ENCODE measurements around the gene ACP2. TPM values are rescaled to one million over a fixed set of nuclear protein-coding genes. Genes with fewer than 3 reads are reported as not detected.

Gene ACP2
- total and polyA plus RNA-seq, 2 donors (not counting 1 experiment from before 2014, with no cell fraction given) = 16.3 to 29.5 TPM

GRCh38 chr11:47264521-47264920, 15.9 kb upstream of the ACP2 start:
- ChIA-PET CTCF (interaction anchor here (0.9 to 2.0 kb wide), 4 partner anchors 14 to 147 kb away, joined by 3 to 7 read pairs (median 4); partner anchors contain the start of genes ACP2 and DDB2), POLR2A (interaction anchor here (0.6 kb wide), 1 partner anchor 16 kb away, joined by 3 read pairs; the partner anchor contains the start of gene ACP2)
- H3K27ac Mint-ChIP-seq = peak overlapping the region; percentile 10
- H3K4me1 ChIP-seq (ENCODE audit: control insufficient read depth in 2 of 2, insufficient read depth in 2 of 2, low read length in 2 of 2) = peaks cover 21% of the 10 kb centered on the region in 2 donors
- H3K27me3 ChIP-seq (replicated peaks in 1 of 4; ENCODE audit: control extremely low read depth in 1 of 4, control insufficient read depth in 3 of 4, insufficient read depth in 4 of 4, low read length in 3 of 4) = no peaks in the 10 kb centered on the region
- no peaks in the 10 kb centered on the region for H4K20me1 ChIP-seq (ENCODE audit: control insufficient read depth, insufficient read depth, low read length, poor library complexity, severe bottlenecking)
- ATAC-seq (ENCODE audit: low read depth) (no peak), DNase-seq (no peak)
- peaks cover 24% of the 10 kb centered on the region for H3K4me1 Mint-ChIP-seq
- H3K27me3 Mint-ChIP-seq = no peaks in the 10 kb centered on the region
- intact Hi-C loops (cut with micrococcal nuclease) = no loop called here
- H3K27ac ChIP-seq (ENCODE audit: low read length in 2 of 2) = no peak overlapping the region
- H3K9me3 Mint-ChIP-seq (ENCODE audit: insufficient read depth) = no peaks in the 10 kb centered on the region
- H3K36me3 ChIP-seq (replicated peaks in 1 of 2; ENCODE audit: control extremely low read depth in 1 of 2, control insufficient read depth in 1 of 2, extremely low read depth in 1 of 2, insufficient read depth in 2 of 2, low read length in 1 of 2) = no peaks in the 10 kb centered on the region
- no peak overlapping the region for H3K9ac ChIP-seq (ENCODE audit: low read length)
- no peak overlapping the region for H3K4me2 ChIP-seq (replicated peaks; ENCODE audit: low read depth, low read length, poor library complexity, severe bottlenecking)
- H3K4me3 Mint-ChIP-seq = no peak overlapping the region
- 97% methylated on average over 4 of the region's 4 CpGs for WGBS (ENCODE audit: insufficient coverage)
- no peaks in the 10 kb centered on the region for H3K79me2 ChIP-seq (ENCODE audit: control insufficient read depth, insufficient read depth, low read length)
- no peak overlapping the region for H2AFZ ChIP-seq (ENCODE audit: insufficient read depth, low read depth, low read length, poor library complexity, severe bottlenecking)
- H3K4me3 ChIP-seq (ENCODE audit: control extremely low read depth in 1 of 5, extremely low read depth in 1 of 5, insufficient read depth in 1 of 5, low read depth in 2 of 5, low read length in 4 of 5) = no peak overlapping the region
- TF ChIP-seq EZH2 (IDR thresholded peaks at IDR 0.05; ENCODE audit: borderline replicate concordance, insufficient read depth, low read depth, low read length, poor library complexity, severe bottlenecking) (no peak), CTCF (IDR thresholded peaks at IDR 0.05) (no peak)
- H3K9me3 ChIP-seq (ENCODE audit: control extremely low read depth in 1 of 3, control insufficient read depth in 2 of 3, insufficient read depth in 1 of 3, low read length in 2 of 3) = no peaks in the 10 kb centered on the region

- DNase-seq (no peak), ATAC-seq (ENCODE audit: low read depth) (no peak)
- H3K27me3 ChIP-seq (replicated peaks in 1 of 4; ENCODE audit: control extremely low read depth in 1 of 4, control insufficient read depth in 3 of 4, insufficient read depth in 4 of 4, low read length in 3 of 4) = no peaks in the 10 kb centered on the region
- intact Hi-C loops (cut with micrococcal nuclease) = no loop called here
- H3K9ac ChIP-seq (ENCODE audit: low read length) = no peak overlapping the region
- TF ChIP-seq EZH2 (IDR thresholded peaks at IDR 0.05; ENCODE audit: borderline replicate concordance, insufficient read depth, low read depth, low read length, poor library complexity, severe bottlenecking) = no peak
- TF ChIP-seq CTCF (IDR thresholded peaks at IDR 0.05) = no peak
- no peaks in the 10 kb centered on the region for H3K9me3 ChIP-seq (ENCODE audit: control extremely low read depth in 1 of 3, control insufficient read depth in 2 of 3, insufficient read depth in 1 of 3, low read length in 2 of 3)
- peaks cover 4% of the 10 kb centered on the region for H3K79me2 ChIP-seq (ENCODE audit: control insufficient read depth, insufficient read depth, low read length)
- H3K4me3 ChIP-seq (ENCODE audit: control extremely low read depth in 1 of 5, extremely low read depth in 1 of 5, insufficient read depth in 1 of 5, low read depth in 2 of 5, low read length in 4 of 5) = no peak overlapping the region
- peaks cover 19 to 21% of the 10 kb centered on the region in 2 donors for H3K4me1 ChIP-seq (ENCODE audit: control insufficient read depth in 2 of 2, insufficient read depth in 2 of 2, low read length in 2 of 2)
- no peak overlapping the region for H2AFZ ChIP-seq (ENCODE audit: insufficient read depth, low read depth, low read length, poor library complexity, severe bottlenecking)
- no peaks in the 10 kb centered on the region for H3K9me3 Mint-ChIP-seq (ENCODE audit: insufficient read depth)
- 96% methylated on average over 4 of the region's 6 CpGs for WGBS (ENCODE audit: insufficient coverage)
- POLR2A ChIA-PET = interaction anchor here (0.6 kb wide), 1 partner anchor 15 kb away, joined by 3 read pairs; the partner anchor contains the start of gene ACP2
- peaks cover 22% of the 10 kb centered on the region for H3K4me1 Mint-ChIP-seq
- H3K27me3 Mint-ChIP-seq = no peaks in the 10 kb centered on the region
- H3K4me3 Mint-ChIP-seq = no peak overlapping the region
- peak overlapping the region; percentile 10 for H3K27ac Mint-ChIP-seq
- H3K4me2 ChIP-seq (replicated peaks; ENCODE audit: low read depth, low read length, poor library complexity, severe bottlenecking) = no peak overlapping the region
- CTCF ChIA-PET = interaction anchor here (1.5 to 2.0 kb wide), 3 partner anchors 16 to 148 kb away, joined by 3 to 7 read pairs (median 5); partner anchors contain the start of genes ACP2 and DDB2
- no peak overlapping the region for H3K27ac ChIP-seq (ENCODE audit: low read length in 2 of 2)
- no peaks in the 10 kb centered on the region for H3K36me3 ChIP-seq (replicated peaks in 1 of 2; ENCODE audit: control extremely low read depth in 1 of 2, control insufficient read depth in 1 of 2, extremely low read depth in 1 of 2, insufficient read depth in 2 of 2, low read length in 1 of 2)
- no peaks in the 10 kb centered on the region for H4K20me1 ChIP-seq (ENCODE audit: control insufficient read depth, insufficient read depth, low read length, poor library complexity, severe bottlenecking)
Observed at GRCh38 chr11:47264119-47264518, 15.5 kb upstream of the ACP2 start.

Measured in B cell (primary cell).